GM12878 (cell line): ENCODE measurements around the gene LRP1B.

ENCODE experiments used
- BHLHE40 ChIP-seq, 2 experiments: fragments of 450-650 bp in 1 of 2; IDR thresholded peaks; 2 replicates each; pipeline ENCODE4 v1.6.1; 2011 to 2017; ENCODE audit warnings: low read depth in 2 of 2, borderline replicate concordance in 1 of 2, improper control_type of control experiment in 1 of 2, low read length in 1 of 2, mild to moderate bottlenecking in 1 of 2
- CHD2 ChIP-seq: IDR thresholded peaks from 2 replicates; pipeline ENCODE4 v1.6.1; 2011; ENCODE audit warnings: low read depth, low read length, improper control_type of control experiment, borderline replicate concordance
- FOXK2 ChIP-seq: fragments of 450-650 bp; IDR thresholded peaks from 2 replicates; pipeline ENCODE4 v1.6.1; 2017; ENCODE audit warnings: mild to moderate bottlenecking, moderate library complexity
- LARP7 ChIP-seq: fragments of 450-650 bp; IDR thresholded peaks from 2 replicates; pipeline ENCODE4 v1.6.1; 2017; ENCODE audit warnings: mild to moderate bottlenecking
- NFIC ChIP-seq: IDR thresholded peaks from 2 replicates; pipeline ENCODE4 v1.6.1; 2012; ENCODE audit warnings: low read depth, mild to moderate bottlenecking, inconsistent platforms, low read length, moderate library complexity
- POLR2A ChIP-seq: IDR thresholded peaks from 2 replicates; pipeline ENCODE4 v1.6.1; 2011; ENCODE audit warnings: low read depth, mild to moderate bottlenecking, low read length
- RAD21 ChIP-seq: IDR thresholded peaks from 2 replicates; pipeline ENCODE4 v1.6.1; 2011; ENCODE audit warnings: mild to moderate bottlenecking, low read depth, low read length, moderate library complexity; ENCODE audit not compliant: insufficient read depth
- SMARCA5 ChIP-seq: fragments of 450-650 bp; IDR thresholded peaks from 2 replicates; pipeline ENCODE4 v1.6.1; 2017; ENCODE audit warnings: mild to moderate bottlenecking
- SREBF1 ChIP-seq: IDR thresholded peaks from 2 replicates; pipeline ENCODE4 v1.6.1; 2012; ENCODE audit warnings: mild to moderate bottlenecking, low read length
- SUPT20H ChIP-seq: IDR thresholded peaks from 2 replicates; pipeline ENCODE4 v1.6.1; 2011; ENCODE audit warnings: low read depth, mild to moderate bottlenecking, low read length, moderate library complexity, borderline replicate concordance; ENCODE audit not compliant: control insufficient read depth
- TF ChIP-seq, protein P1 (sequence below): IDR thresholded peaks from 2 replicates; pipeline ENCODE4 v1.6.1; 2011; ENCODE audit warnings: borderline replicate concordance, low read depth, mild to moderate bottlenecking, moderate library complexity, mixed read lengths, low read length; ENCODE audit not compliant: insufficient read depth; ENCODE audit errors: extremely low read length
- TF ChIP-seq, protein P2 (sequence below), 3 experiments: IDR thresholded peaks in 2 of 3; conservative IDR thresholded peaks in 1 of 3; 2 replicates each; pipeline ENCODE4 v1.5.1; 2011; ENCODE audit warnings: low read depth in 3 of 3, low read length in 3 of 3, mild to moderate bottlenecking in 3 of 3, control low read depth in 2 of 3, moderate library complexity in 2 of 3, inconsistent platforms in 1 of 3, mixed read lengths in 1 of 3; ENCODE audit not compliant: control insufficient read depth in 2 of 3, insufficient read depth in 1 of 3; ENCODE audit errors: extremely low read depth in 1 of 3
- TF ChIP-seq, protein P3 (sequence below): fragments of 450-650 bp; IDR thresholded peaks from 2 replicates; pipeline ENCODE4 v1.6.1; 2016; ENCODE audit warnings: mild to moderate bottlenecking, moderate library complexity, borderline replicate concordance

DNA sequence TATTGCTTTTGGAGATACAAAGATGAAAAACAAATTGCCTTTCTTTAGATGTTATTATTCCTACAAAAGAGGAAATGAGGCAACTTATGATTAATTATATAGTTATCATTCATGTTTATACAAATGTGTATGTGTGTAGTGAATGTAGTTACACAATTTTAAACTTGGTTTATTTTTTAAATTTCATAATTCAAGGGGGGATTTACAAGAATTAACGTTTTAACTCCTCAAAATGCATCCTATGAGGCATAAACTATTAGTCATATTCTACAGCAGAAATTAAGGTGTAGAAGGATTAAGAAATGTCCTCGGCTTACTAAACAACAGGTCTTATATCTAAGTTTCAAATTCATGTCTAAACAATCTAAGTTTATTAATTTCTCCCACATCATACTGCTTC is 1545.8 kb downstream of the LRP1B start:
- no peak for TF ChIP-seq FOXK2
- TF ChIP-seq, protein P1, sequence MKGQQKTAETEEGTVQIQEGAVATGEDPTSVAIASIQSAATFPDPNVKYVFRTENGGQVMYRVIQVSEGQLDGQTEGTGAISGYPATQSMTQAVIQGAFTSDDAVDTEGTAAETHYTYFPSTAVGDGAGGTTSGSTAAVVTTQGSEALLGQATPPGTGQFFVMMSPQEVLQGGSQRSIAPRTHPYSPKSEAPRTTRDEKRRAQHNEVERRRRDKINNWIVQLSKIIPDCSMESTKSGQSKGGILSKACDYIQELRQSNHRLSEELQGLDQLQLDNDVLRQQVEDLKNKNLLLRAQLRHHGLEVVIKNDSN, result no peak
- no peak for TF ChIP-seq NFIC
- TF ChIP-seq, protein P2, sequence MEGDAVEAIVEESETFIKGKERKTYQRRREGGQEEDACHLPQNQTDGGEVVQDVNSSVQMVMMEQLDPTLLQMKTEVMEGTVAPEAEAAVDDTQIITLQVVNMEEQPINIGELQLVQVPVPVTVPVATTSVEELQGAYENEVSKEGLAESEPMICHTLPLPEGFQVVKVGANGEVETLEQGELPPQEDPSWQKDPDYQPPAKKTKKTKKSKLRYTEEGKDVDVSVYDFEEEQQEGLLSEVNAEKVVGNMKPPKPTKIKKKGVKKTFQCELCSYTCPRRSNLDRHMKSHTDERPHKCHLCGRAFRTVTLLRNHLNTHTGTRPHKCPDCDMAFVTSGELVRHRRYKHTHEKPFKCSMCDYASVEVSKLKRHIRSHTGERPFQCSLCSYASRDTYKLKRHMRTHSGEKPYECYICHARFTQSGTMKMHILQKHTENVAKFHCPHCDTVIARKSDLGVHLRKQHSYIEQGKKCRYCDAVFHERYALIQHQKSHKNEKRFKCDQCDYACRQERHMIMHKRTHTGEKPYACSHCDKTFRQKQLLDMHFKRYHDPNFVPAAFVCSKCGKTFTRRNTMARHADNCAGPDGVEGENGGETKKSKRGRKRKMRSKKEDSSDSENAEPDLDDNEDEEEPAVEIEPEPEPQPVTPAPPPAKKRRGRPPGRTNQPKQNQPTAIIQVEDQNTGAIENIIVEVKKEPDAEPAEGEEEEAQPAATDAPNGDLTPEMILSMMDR (IDR thresholded peaks at IDR 0.05 in 2 of 3, conservative IDR thresholded peaks at IDR 0.05 in 1 of 3; ENCODE audit: control insufficient read depth in 2 of 3, extremely low read depth in 1 of 3, insufficient read depth in 1 of 3, low read depth in 3 of 3, low read length in 3 of 3), result no peak
- TF ChIP-seq POLR2A, result no peak
- no peak for TF ChIP-seq LARP7
- no peak for TF ChIP-seq BHLHE40 (IDR thresholded peaks at IDR 0.05; ENCODE audit: borderline replicate concordance in 1 of 2, low read depth in 2 of 2, low read length in 1 of 2)
- no peak for TF ChIP-seq RAD21
- no peak for TF ChIP-seq SUPT20H
- no peak for TF ChIP-seq SREBF1
- TF ChIP-seq, protein P3, sequence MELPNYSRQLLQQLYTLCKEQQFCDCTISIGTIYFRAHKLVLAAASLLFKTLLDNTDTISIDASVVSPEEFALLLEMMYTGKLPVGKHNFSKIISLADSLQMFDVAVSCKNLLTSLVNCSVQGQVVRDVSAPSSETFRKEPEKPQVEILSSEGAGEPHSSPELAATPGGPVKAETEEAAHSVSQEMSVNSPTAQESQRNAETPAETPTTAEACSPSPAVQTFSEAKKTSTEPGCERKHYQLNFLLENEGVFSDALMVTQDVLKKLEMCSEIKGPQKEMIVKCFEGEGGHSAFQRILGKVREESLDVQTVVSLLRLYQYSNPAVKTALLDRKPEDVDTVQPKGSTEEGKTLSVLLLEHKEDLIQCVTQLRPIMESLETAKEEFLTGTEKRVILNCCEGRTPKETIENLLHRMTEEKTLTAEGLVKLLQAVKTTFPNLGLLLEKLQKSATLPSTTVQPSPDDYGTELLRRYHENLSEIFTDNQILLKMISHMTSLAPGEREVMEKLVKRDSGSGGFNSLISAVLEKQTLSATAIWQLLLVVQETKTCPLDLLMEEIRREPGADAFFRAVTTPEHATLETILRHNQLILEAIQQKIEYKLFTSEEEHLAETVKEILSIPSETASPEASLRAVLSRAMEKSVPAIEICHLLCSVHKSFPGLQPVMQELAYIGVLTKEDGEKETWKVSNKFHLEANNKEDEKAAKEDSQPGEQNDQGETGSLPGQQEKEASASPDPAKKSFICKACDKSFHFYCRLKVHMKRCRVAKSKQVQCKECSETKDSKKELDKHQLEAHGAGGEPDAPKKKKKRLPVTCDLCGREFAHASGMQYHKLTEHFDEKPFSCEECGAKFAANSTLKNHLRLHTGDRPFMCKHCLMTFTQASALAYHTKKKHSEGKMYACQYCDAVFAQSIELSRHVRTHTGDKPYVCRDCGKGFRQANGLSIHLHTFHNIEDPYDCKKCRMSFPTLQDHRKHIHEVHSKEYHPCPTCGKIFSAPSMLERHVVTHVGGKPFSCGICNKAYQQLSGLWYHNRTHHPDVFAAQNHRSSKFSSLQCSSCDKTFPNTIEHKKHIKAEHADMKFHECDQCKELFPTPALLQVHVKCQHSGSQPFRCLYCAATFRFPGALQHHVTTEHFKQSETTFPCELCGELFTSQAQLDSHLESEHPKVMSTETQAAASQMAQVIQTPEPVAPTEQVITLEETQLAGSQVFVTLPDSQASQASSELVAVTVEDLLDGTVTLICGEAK, result no peak
- TF ChIP-seq CHD2, result no peak
- TF ChIP-seq SMARCA5, result no peak
